ENCODE measurements around the gene C22orf42.

DNA sequence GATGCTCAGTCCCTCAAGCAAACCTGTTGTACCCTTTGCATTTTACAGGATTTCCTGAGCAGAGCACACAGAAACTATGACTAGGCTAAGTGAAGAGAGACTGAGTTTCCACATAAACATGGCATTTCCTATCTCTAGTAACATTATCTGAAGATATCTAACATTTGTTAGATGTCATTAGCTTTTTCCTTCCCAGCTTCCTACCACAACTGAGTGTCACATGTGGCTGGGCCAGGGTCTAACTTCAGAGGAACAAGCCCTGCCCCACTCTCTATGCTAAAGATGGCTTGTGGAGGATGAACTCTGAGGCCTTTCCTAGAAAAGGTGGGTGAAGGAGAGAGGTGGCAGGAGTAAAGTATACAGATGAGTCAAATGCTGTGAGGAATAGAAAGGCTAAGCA, 16.5 kb downstream of the C22orf42 start:
- no peak for TF ChIP-seq POLR2A (IDR thresholded peaks at IDR 0.05)
- TF ChIP-seq, protein P1, sequence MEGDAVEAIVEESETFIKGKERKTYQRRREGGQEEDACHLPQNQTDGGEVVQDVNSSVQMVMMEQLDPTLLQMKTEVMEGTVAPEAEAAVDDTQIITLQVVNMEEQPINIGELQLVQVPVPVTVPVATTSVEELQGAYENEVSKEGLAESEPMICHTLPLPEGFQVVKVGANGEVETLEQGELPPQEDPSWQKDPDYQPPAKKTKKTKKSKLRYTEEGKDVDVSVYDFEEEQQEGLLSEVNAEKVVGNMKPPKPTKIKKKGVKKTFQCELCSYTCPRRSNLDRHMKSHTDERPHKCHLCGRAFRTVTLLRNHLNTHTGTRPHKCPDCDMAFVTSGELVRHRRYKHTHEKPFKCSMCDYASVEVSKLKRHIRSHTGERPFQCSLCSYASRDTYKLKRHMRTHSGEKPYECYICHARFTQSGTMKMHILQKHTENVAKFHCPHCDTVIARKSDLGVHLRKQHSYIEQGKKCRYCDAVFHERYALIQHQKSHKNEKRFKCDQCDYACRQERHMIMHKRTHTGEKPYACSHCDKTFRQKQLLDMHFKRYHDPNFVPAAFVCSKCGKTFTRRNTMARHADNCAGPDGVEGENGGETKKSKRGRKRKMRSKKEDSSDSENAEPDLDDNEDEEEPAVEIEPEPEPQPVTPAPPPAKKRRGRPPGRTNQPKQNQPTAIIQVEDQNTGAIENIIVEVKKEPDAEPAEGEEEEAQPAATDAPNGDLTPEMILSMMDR (IDR thresholded peaks at IDR 0.05), result no peak
- TF ChIP-seq POLR2AphosphoS5 (IDR thresholded peaks at IDR 0.05; ENCODE audit: insufficient read depth in 1 of 2, low read depth in 1 of 2), result no peak
